ENCODE data around the gene ULK4.
"Not testable (repeated sequence)": the region's sequence is repeated elsewhere in the genome, so short reads cannot be mapped to it uniquely, and the experiment has no call there.

Gene ULK4

GRCh38 chr3:41872157-41872556 is 89.7 kb downstream of the ULK4 start:
- DNase-seq (ENCODE audit: low read depth): no peak

- DNase-seq (ENCODE audit: low read depth): no peak
Observed at GRCh38 chr3:41867533-41867932, 94.4 kb downstream of the ULK4 start.

- no peak for DNase-seq (ENCODE audit: low read depth)
Observed at GRCh38 chr3:41866298-41866697, 95.6 kb downstream of the ULK4 start.

- no peak for DNase-seq (ENCODE audit: low read depth)
Observed at GRCh38 chr3:41863024-41863423, 98.9 kb downstream of the ULK4 start.

GRCh38 chr3:41860489-41860888 is 101.4 kb downstream of the ULK4 start:
- not testable (repeated sequence) for DNase-seq (ENCODE audit: low read depth)

GRCh38 chr3:41854956-41855355 is 106.9 kb downstream of the ULK4 start:
- DNase-seq (ENCODE audit: low read depth): no peak

GRCh38 chr3:41853540-41854196 is 108.2 kb downstream of the ULK4 start:
- DNase-seq (ENCODE audit: low read depth): no peak

- DNase-seq (ENCODE audit: low read depth): no peak
Observed at GRCh38 chr3:41848753-41849574, 112.9 kb downstream of the ULK4 start.

GRCh38 chr3:41847679-41848078 is 114.2 kb downstream of the ULK4 start:
- no peak for DNase-seq (ENCODE audit: low read depth)

GRCh38 chr3:41846850-41847249 is 115.1 kb downstream of the ULK4 start:
- no peak for DNase-seq (ENCODE audit: low read depth)

GRCh38 chr3:41845826-41846225 is 116.1 kb downstream of the ULK4 start:
- DNase-seq (ENCODE audit: low read depth): no peak

- not testable (repeated sequence) for DNase-seq (ENCODE audit: low read depth)
Observed at GRCh38 chr3:41844256-41844655, 117.6 kb downstream of the ULK4 start.

- DNase-seq (ENCODE audit: low read depth): not testable (repeated sequence)
Observed at GRCh38 chr3:41840936-41841668, 120.8 kb downstream of the ULK4 start.

- DNase-seq (ENCODE audit: low read depth): no peak
Observed at GRCh38 chr3:41836360-41837134, 125.4 kb downstream of the ULK4 start.

GRCh38 chr3:41833628-41834027 is 128.3 kb downstream of the ULK4 start:
- DNase-seq (ENCODE audit: low read depth): no peak

GRCh38 chr3:41819236-41819635 is 142.7 kb downstream of the ULK4 start:
- no peak for DNase-seq (ENCODE audit: low read depth)

GRCh38 chr3:41808618-41809017 is 153.3 kb downstream of the ULK4 start:
- DNase-seq (ENCODE audit: low read depth): no peak

GRCh38 chr3:41808152-41808551 is 153.8 kb downstream of the ULK4 start:
- DNase-seq (ENCODE audit: low read depth): no peak

GRCh38 chr3:41794748-41795589 is 166.9 kb downstream of the ULK4 start:
- no peak for DNase-seq (ENCODE audit: low read depth)

GRCh38 chr3:41792806-41793205 is 169.1 kb downstream of the ULK4 start:
- no peak for DNase-seq (ENCODE audit: low read depth)

GRCh38 chr3:41769106-41769505 is 192.8 kb downstream of the ULK4 start:
- DNase-seq (ENCODE audit: low read depth): no peak

Data from fibroblast of the conjunctiva (primary cell).